HEK293T (cell line): ENCODE results near the gene BTBD9.

Experiments
- CTBP1 ChIP-seq: fragments of 450-650 bp; IDR thresholded peaks from 2 replicates; pipeline ENCODE4 v1.6.1; 2016; ENCODE audit warnings: borderline replicate concordance
- ELF4 ChIP-seq: fragments of 450-650 bp; IDR thresholded peaks from 2 replicates; pipeline ENCODE4 v1.6.1; 2017; ENCODE audit warnings: antibody characterized with exemption
- FOXA1 ChIP-seq: fragments of 450-650 bp; IDR thresholded peaks from 2 replicates; pipeline ENCODE4 v1.6.1; 2016; ENCODE audit warnings: mild to moderate bottlenecking
- FOXK2 ChIP-seq: fragments of 450-650 bp; IDR thresholded peaks from 2 replicates; pipeline ENCODE4 v1.6.1; 2016; ENCODE audit warnings: mild to moderate bottlenecking
- HDGF ChIP-seq: fragments of 450-650 bp; IDR thresholded peaks from 2 replicates; pipeline ENCODE4 v1.6.1; 2017; ENCODE audit warnings: antibody characterized with exemption, borderline replicate concordance

- TF ChIP-seq ELF4, result no peak
- TF ChIP-seq FOXA1, result no peak
- TF ChIP-seq HDGF, result no peak
- TF ChIP-seq FOXK2, result no peak
- TF ChIP-seq CTBP1, result no peak
Observed at GRCh38 chr6:38686270-38687042, 46.7 kb upstream of the BTBD9 start.
